D341Med (cell line): ENCODE measurements around the gene ORC2.

Experiments used
- DNase-seq: peaks from one replicate; pipeline ENCODE4 v3.0.0; 2012; ENCODE audit warnings: low spot score

ORC2 gene

DNA sequence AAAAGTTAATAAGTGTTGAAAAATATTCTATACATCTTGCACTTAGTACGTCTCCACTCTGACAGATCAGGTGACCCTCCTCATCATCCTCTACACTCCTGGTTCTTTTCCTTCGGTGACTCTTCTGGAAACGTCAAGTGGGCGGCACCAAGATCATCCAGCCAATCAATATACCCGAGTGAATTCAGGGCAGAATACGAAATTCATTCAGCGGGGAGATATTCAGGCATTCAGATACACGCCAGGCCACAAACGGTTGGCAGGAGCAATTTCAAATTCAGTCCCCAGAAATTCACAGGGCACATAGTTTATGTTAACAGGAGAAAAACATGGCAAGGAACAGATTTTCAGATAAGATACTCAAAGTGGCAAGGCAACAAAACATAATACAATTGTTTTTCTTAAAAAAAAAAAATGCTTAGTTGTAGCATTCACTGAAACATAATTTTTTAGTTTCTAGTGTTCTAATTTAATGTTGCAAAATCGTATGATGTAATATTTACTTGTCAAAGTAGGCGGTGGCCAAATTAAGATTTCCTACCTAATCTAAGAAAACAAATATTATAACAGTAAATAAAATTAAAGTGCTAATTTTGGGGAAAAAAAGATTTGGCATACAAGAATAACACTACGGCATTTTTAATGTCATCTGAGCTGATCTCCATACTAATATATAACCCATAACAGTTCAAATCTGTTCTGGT, 103.2 kb downstream of the ORC2 start:
- DNase-seq = no peak
